Measurements from ENCODE around the gene EOMES.

EOMES gene

GRCh38 chr3:27679691-27680090, 42.4 kb downstream of the EOMES start:
- H3K4me3 ChIP-seq (ENCODE audit: low read depth in 1 of 2, low read length in 2 of 2), result no peak overlapping the region
- no peaks in the 10 kb centered on the region for H3K4me1 ChIP-seq (ENCODE audit: control insufficient read depth in 1 of 2, insufficient read depth in 2 of 2, low read length in 2 of 2)
- H3K36me3 ChIP-seq (ENCODE audit: control insufficient read depth in 1 of 2, insufficient read depth in 2 of 2, low read length in 2 of 2), result no peaks in the 10 kb centered on the region
- H3K27ac ChIP-seq (ENCODE audit: low read length), result no peak overlapping the region
- no peaks in the 10 kb centered on the region for H3K9me3 ChIP-seq (ENCODE audit: control insufficient read depth in 1 of 2, low read length in 2 of 2)
- H3K27me3 ChIP-seq (ENCODE audit: low read depth, low read length), result no peaks in the 10 kb centered on the region

- Histone ChIP-seq H3K36me3 (ENCODE audit: control insufficient read depth in 1 of 2, insufficient read depth in 2 of 2, low read length in 2 of 2) (no peaks in the 10 kb centered on the region), H3K27ac (ENCODE audit: low read length) (no peak overlapping the region), H3K27me3 (ENCODE audit: low read depth, low read length) (no peaks in the 10 kb centered on the region), H3K4me1 (ENCODE audit: control insufficient read depth in 1 of 2, insufficient read depth in 2 of 2, low read length in 2 of 2) (no peaks in the 10 kb centered on the region), H3K4me3 (ENCODE audit: low read depth in 1 of 2, low read length in 2 of 2) (no peak overlapping the region), H3K9me3 (ENCODE audit: control insufficient read depth in 1 of 2, low read length in 2 of 2) (no peaks in the 10 kb centered on the region)
These were observed 43.9 kb downstream of the EOMES start for GRCh38 chr3:27678234-27678633.

GRCh38 chr3:27677565-27677964, 44.6 kb downstream of the EOMES start:
- no peaks in the 10 kb centered on the region for H3K4me1 ChIP-seq (ENCODE audit: control insufficient read depth in 1 of 2, insufficient read depth in 2 of 2, low read length in 2 of 2)
- H3K9me3 ChIP-seq (ENCODE audit: control insufficient read depth in 1 of 2, low read length in 2 of 2), result no peaks in the 10 kb centered on the region
- no peak overlapping the region for H3K27ac ChIP-seq (ENCODE audit: low read length)
- no peaks in the 10 kb centered on the region for H3K27me3 ChIP-seq (ENCODE audit: low read depth, low read length)
- no peaks in the 10 kb centered on the region for H3K36me3 ChIP-seq (ENCODE audit: control insufficient read depth in 1 of 2, insufficient read depth in 2 of 2, low read length in 2 of 2)
- H3K4me3 ChIP-seq (ENCODE audit: low read depth in 1 of 2, low read length in 2 of 2), result no peak overlapping the region

- no peak overlapping the region for H3K4me3 ChIP-seq (ENCODE audit: low read depth in 1 of 2, low read length in 2 of 2)
- no peaks in the 10 kb centered on the region for H3K9me3 ChIP-seq (ENCODE audit: control insufficient read depth in 1 of 2, low read length in 2 of 2)
- H3K36me3 ChIP-seq (ENCODE audit: control insufficient read depth in 1 of 2, insufficient read depth in 2 of 2, low read length in 2 of 2), result no peaks in the 10 kb centered on the region
- no peaks in the 10 kb centered on the region for H3K4me1 ChIP-seq (ENCODE audit: control insufficient read depth in 1 of 2, insufficient read depth in 2 of 2, low read length in 2 of 2)
- H3K27me3 ChIP-seq (ENCODE audit: low read depth, low read length), result no peaks in the 10 kb centered on the region
- H3K27ac ChIP-seq (ENCODE audit: low read length), result no peak overlapping the region
These were observed 46.8 kb downstream of the EOMES start for GRCh38 chr3:27675287-27675686.

GRCh38 chr3:27673701-27674100, 48.4 kb downstream of the EOMES start:
- Histone ChIP-seq H3K4me1 (ENCODE audit: control insufficient read depth in 1 of 2, insufficient read depth in 2 of 2, low read length in 2 of 2) (no peaks in the 10 kb centered on the region), H3K9me3 (ENCODE audit: control insufficient read depth in 1 of 2, low read length in 2 of 2) (no peaks in the 10 kb centered on the region), H3K27ac (ENCODE audit: low read length) (no peak overlapping the region), H3K27me3 (ENCODE audit: low read depth, low read length) (no peaks in the 10 kb centered on the region), H3K4me3 (ENCODE audit: low read depth in 1 of 2, low read length in 2 of 2) (no peak overlapping the region), H3K36me3 (ENCODE audit: control insufficient read depth in 1 of 2, insufficient read depth in 2 of 2, low read length in 2 of 2) (no peaks in the 10 kb centered on the region)

GRCh38 chr3:27671101-27671500, 51.0 kb downstream of the EOMES start:
- no peaks in the 10 kb centered on the region for H3K27me3 ChIP-seq (ENCODE audit: low read depth, low read length)
- H3K27ac ChIP-seq (ENCODE audit: low read length), result no peak overlapping the region
- no peak overlapping the region for H3K4me3 ChIP-seq (ENCODE audit: low read depth in 1 of 2, low read length in 2 of 2)
- H3K36me3 ChIP-seq (ENCODE audit: control insufficient read depth in 1 of 2, insufficient read depth in 2 of 2, low read length in 2 of 2), result no peaks in the 10 kb centered on the region
- no peaks in the 10 kb centered on the region for H3K9me3 ChIP-seq (ENCODE audit: control insufficient read depth in 1 of 2, low read length in 2 of 2)
- H3K4me1 ChIP-seq (ENCODE audit: control insufficient read depth in 1 of 2, insufficient read depth in 2 of 2, low read length in 2 of 2), result no peaks in the 10 kb centered on the region

GRCh38 chr3:27670619-27671018, 51.5 kb downstream of the EOMES start:
- Histone ChIP-seq H3K4me1 (ENCODE audit: control insufficient read depth in 1 of 2, insufficient read depth in 2 of 2, low read length in 2 of 2) (no peaks in the 10 kb centered on the region), H3K9me3 (ENCODE audit: control insufficient read depth in 1 of 2, low read length in 2 of 2) (no peaks in the 10 kb centered on the region), H3K36me3 (ENCODE audit: control insufficient read depth in 1 of 2, insufficient read depth in 2 of 2, low read length in 2 of 2) (no peaks in the 10 kb centered on the region), H3K27ac (ENCODE audit: low read length) (no peak overlapping the region), H3K27me3 (ENCODE audit: low read depth, low read length) (no peaks in the 10 kb centered on the region), H3K4me3 (ENCODE audit: low read depth in 1 of 2, low read length in 2 of 2) (no peak overlapping the region)

- no peaks in the 10 kb centered on the region for H3K27me3 ChIP-seq (ENCODE audit: low read depth, low read length)
- no peaks in the 10 kb centered on the region for H3K36me3 ChIP-seq (ENCODE audit: control insufficient read depth in 1 of 2, insufficient read depth in 2 of 2, low read length in 2 of 2)
- no peak overlapping the region for H3K27ac ChIP-seq (ENCODE audit: low read length)
- H3K4me3 ChIP-seq (ENCODE audit: low read depth in 1 of 2, low read length in 2 of 2), result no peak overlapping the region
- H3K9me3 ChIP-seq (ENCODE audit: control insufficient read depth in 1 of 2, low read length in 2 of 2), result no peaks in the 10 kb centered on the region
- no peaks in the 10 kb centered on the region for H3K4me1 ChIP-seq (ENCODE audit: control insufficient read depth in 1 of 2, insufficient read depth in 2 of 2, low read length in 2 of 2)
These were observed 52.5 kb downstream of the EOMES start for GRCh38 chr3:27669591-27669990.

- Histone ChIP-seq H3K27ac (ENCODE audit: low read length) (no peak overlapping the region), H3K36me3 (ENCODE audit: control insufficient read depth in 1 of 2, insufficient read depth in 2 of 2, low read length in 2 of 2) (no peaks in the 10 kb centered on the region), H3K27me3 (ENCODE audit: low read depth, low read length) (no peaks in the 10 kb centered on the region), H3K4me1 (ENCODE audit: control insufficient read depth in 1 of 2, insufficient read depth in 2 of 2, low read length in 2 of 2) (no peaks in the 10 kb centered on the region), H3K4me3 (ENCODE audit: low read depth in 1 of 2, low read length in 2 of 2) (no peak overlapping the region), H3K9me3 (ENCODE audit: control insufficient read depth in 1 of 2, low read length in 2 of 2) (no peaks in the 10 kb centered on the region)
These were observed 54.4 kb downstream of the EOMES start for GRCh38 chr3:27667751-27668150.

GRCh38 chr3:27666708-27667107, 55.4 kb downstream of the EOMES start:
- Histone ChIP-seq H3K27ac (ENCODE audit: low read length) (no peak overlapping the region), H3K4me3 (ENCODE audit: low read depth in 1 of 2, low read length in 2 of 2) (no peak overlapping the region), H3K27me3 (ENCODE audit: low read depth, low read length) (no peaks in the 10 kb centered on the region)

GRCh38 chr3:27666272-27666671, 55.9 kb downstream of the EOMES start:
- no peaks in the 10 kb centered on the region for H3K27me3 ChIP-seq (ENCODE audit: low read depth, low read length)
- no peaks in the 10 kb centered on the region for H3K4me1 ChIP-seq (ENCODE audit: control insufficient read depth in 1 of 2, insufficient read depth in 2 of 2, low read length in 2 of 2)
- no peaks in the 10 kb centered on the region for H3K36me3 ChIP-seq (ENCODE audit: control insufficient read depth in 1 of 2, insufficient read depth in 2 of 2, low read length in 2 of 2)
- no peak overlapping the region for H3K4me3 ChIP-seq (ENCODE audit: low read depth in 1 of 2, low read length in 2 of 2)
- H3K9me3 ChIP-seq (ENCODE audit: control insufficient read depth in 1 of 2, low read length in 2 of 2), result no peaks in the 10 kb centered on the region
- no peak overlapping the region for H3K27ac ChIP-seq (ENCODE audit: low read length)

More at GRCh38 chr3:27666708-27667107, 55.4 kb downstream of the EOMES start:
- no peaks in the 10 kb centered on the region for H3K36me3 ChIP-seq (ENCODE audit: control insufficient read depth in 1 of 2, insufficient read depth in 2 of 2, low read length in 2 of 2)
- H3K4me1 ChIP-seq (ENCODE audit: control insufficient read depth in 1 of 2, insufficient read depth in 2 of 2, low read length in 2 of 2), result no peaks in the 10 kb centered on the region
- H3K9me3 ChIP-seq (ENCODE audit: control insufficient read depth in 1 of 2, low read length in 2 of 2), result no peaks in the 10 kb centered on the region
